Left lung (tissue), 10 donors: ENCODE results near the gene UNC13C. TPM values are rescaled to one million over a fixed set of nuclear protein-coding genes. Genes with fewer than 3 reads are reported as not detected.

Experiments
- ATAC-seq: fragments of 200-7000 bp; cut with Tn5 transposase; one replicate; pipeline ENCODE4 v1.9.1; 2020; ENCODE audit warnings: moderate library complexity
- DNase-seq, 4 donors: peaks; one replicate each; pipeline ENCODE4 v3.0.0-alpha.2; 2013 to 2020
- H3K27ac ChIP-seq, 2 donors: fragments of 200-600 bp; sonication (generic) in 1 of 2; one replicate each; pipeline versions ENCODE4 v1.5.0 to v1.8.0; 2020 to 2021
- H3K27me3 ChIP-seq, 2 donors: fragments of 200-600 bp; sonication (generic) in 1 of 2; one replicate each; pipeline versions ENCODE4 v1.5.0 to v1.8.0; 2020 to 2021
- H3K36me3 ChIP-seq, 2 donors: fragments of 200-600 bp; sonication (generic) in 1 of 2; one replicate each; pipeline versions ENCODE4 v1.5.0 to v1.8.0; 2020 to 2021
- H3K4me1 ChIP-seq, 2 donors: fragments of 200-600 bp; one replicate each; pipeline ENCODE4 v1.8.0; 2021
- H3K4me3 ChIP-seq, 2 donors: fragments of 200-600 bp; sonication (generic) in 1 of 2; one replicate each; pipeline versions ENCODE4 v1.5.0 to v1.8.0; 2020 to 2021; ENCODE audit warnings: mild to moderate bottlenecking in 1 of 2
- H3K9me3 ChIP-seq, 2 donors: fragments of 200-600 bp; sonication (generic) in 1 of 2; one replicate each; pipeline versions ENCODE4 v1.5.0 to v1.8.0; 2020 to 2021
- CTCF ChIP-seq, 2 donors: fragments of 200-600 bp; sonication (generic) in 1 of 2; IDR thresholded peaks; one replicate each; pipeline versions ENCODE4 v1.5.0 to v1.8.0; 2021; ENCODE audit warnings: antibody characterized with exemption in 2 of 2
- intact Hi-C, 2 donors: fragments of 100-400 bp; cut with DNase I; formaldehyde crosslinking; loops; one replicate each; pipeline versions ENCODE4 v1.11.2 to v1.14.2; 2022
- polyA plus RNA-seq, 6 donors: library from polyadenylated mRNA; unstranded; fragments of 120-200 nt; gene quantifications; one replicate each; pipeline ENCODE4 v1.2.1, GENCODE V29; 2013; ENCODE audit not compliant: insufficient read length in 6 of 6
- total RNA-seq, 2 donors: library from RNA; stranded (reverse); fragmentation: NEBNext Ultra II Directional; extraction: Animal tissue kit (Norgen Biotek cat#: 25700); gene quantifications; one replicate each; pipeline ENCODE4 v1.2.1, GENCODE V29; 2021
- donor health status: DM: no; HTN: yes; CAD: no.
- donor health status: DM: no; HTN: no; CAD: no.

Gene UNC13C
- total and polyA plus RNA-seq, 8 donors = 0.03 to 19.2 (median 12.8) TPM

- no peak for TF ChIP-seq CTCF (IDR thresholded peaks at IDR 0.05)
- no peaks in the 10 kb centered on the region for H3K36me3 ChIP-seq
- ATAC-seq = no peak
- H3K27ac ChIP-seq = no peak overlapping the region
- H3K4me3 ChIP-seq = no peak overlapping the region
- no peaks in the 10 kb centered on the region for H3K4me1 ChIP-seq
- no peaks in the 10 kb centered on the region for H3K9me3 ChIP-seq
- H3K27me3 ChIP-seq = no peaks in the 10 kb centered on the region
- intact Hi-C loops = no loop called here
- DNase-seq = no peak
Measured at GRCh38 chr15:54518156-54518882, 540.1 kb downstream of the UNC13C start.

GRCh38 chr15:54519577-54519976 lies 541.3 kb downstream of the UNC13C start:
- no peaks in the 10 kb centered on the region for H3K36me3 ChIP-seq
- H3K4me3 ChIP-seq = no peak overlapping the region
- H3K9me3 ChIP-seq = no peaks in the 10 kb centered on the region
- no peaks in the 10 kb centered on the region for H3K4me1 ChIP-seq
- peak; percentile 32 for ATAC-seq
- no peak for DNase-seq
- no peak overlapping the region for H3K27ac ChIP-seq
- TF ChIP-seq CTCF (IDR thresholded peaks at IDR 0.05) = no peak
- H3K27me3 ChIP-seq = no peaks in the 10 kb centered on the region
- intact Hi-C loops = no loop called here

- Histone ChIP-seq H3K4me3 (no peak overlapping the region), H3K4me1 (no peaks in the 10 kb centered on the region), H3K27me3 (no peaks in the 10 kb centered on the region), H3K27ac (no peak overlapping the region), H3K36me3 (no peaks in the 10 kb centered on the region), H3K9me3 (no peaks in the 10 kb centered on the region)
- DNase-seq (peak in 2 of 4 donors; percentile 84 to 87), ATAC-seq (no peak)
- intact Hi-C loops = no loop called here
- TF ChIP-seq CTCF (IDR thresholded peaks at IDR 0.05) = no peak
Measured at GRCh38 chr15:54520616-54521015, 542.4 kb downstream of the UNC13C start.

DNA sequence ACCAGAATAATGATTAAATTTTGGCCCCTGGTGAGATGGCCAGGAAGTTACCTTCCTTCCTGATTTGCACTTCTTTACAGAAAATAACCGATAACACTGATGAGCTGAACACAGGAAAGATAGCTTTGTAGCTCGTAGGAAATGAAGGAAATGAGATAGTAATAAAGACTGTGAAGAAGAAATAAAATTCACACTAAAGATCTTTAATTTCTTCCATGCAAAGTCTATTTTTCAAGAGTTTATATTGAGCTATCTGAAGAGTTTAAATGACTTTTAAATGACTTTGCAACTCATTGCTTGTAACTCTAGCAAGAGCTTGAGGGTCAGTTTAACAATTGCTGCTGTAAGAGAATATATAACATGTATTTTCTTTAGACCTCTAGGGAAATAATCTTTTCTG lies 543.0 kb downstream of the UNC13C start:
- no peaks in the 10 kb centered on the region for H3K36me3 ChIP-seq

GRCh38 chr15:54528021-54528420 lies 549.8 kb downstream of the UNC13C start:
- H3K9me3 ChIP-seq = no peaks in the 10 kb centered on the region
- intact Hi-C loops = no loop called here
- H3K4me3 ChIP-seq = no peak overlapping the region
- no peaks in the 10 kb centered on the region for H3K27me3 ChIP-seq
- H3K4me1 ChIP-seq = no peaks in the 10 kb centered on the region
- ATAC-seq (no peak), DNase-seq (no peak)
- H3K36me3 ChIP-seq = no peaks in the 10 kb centered on the region
- no peak for TF ChIP-seq CTCF (IDR thresholded peaks at IDR 0.05)
- H3K27ac ChIP-seq = no peak overlapping the region

More for the DNA sequence above, 543.0 kb downstream of the UNC13C start:
- H3K27me3 ChIP-seq = no peaks in the 10 kb centered on the region
- H3K9me3 ChIP-seq = no peaks in the 10 kb centered on the region
- DNase-seq = peak in 1 of 4 donors; percentile 56
- no peak overlapping the region for H3K4me3 ChIP-seq
- TF ChIP-seq CTCF (IDR thresholded peaks at IDR 0.05) = no peak
- no peaks in the 10 kb centered on the region for H3K4me1 ChIP-seq
- ATAC-seq = no peak
- no peak overlapping the region for H3K27ac ChIP-seq
- intact Hi-C loops = no loop called here
